B cell (primary cell): ENCODE data around the gene APP. TPM values are rescaled to one million over a fixed set of nuclear protein-coding genes. Genes with fewer than 3 reads are reported as not detected.
"Not testable (repeated sequence)": the region's sequence is repeated elsewhere in the genome, so short reads cannot be mapped to it uniquely, and the experiment has no call there.

Experiments
- ATAC-seq: fragments of 200-7000 bp; cut with Tn5 transposase; one replicate; pipeline ENCODE4 v1.10.0; 2021; ENCODE audit warnings: low read depth, mild to moderate bottlenecking, moderate number of reproducible peaks, moderate library complexity
- CTCF ChIA-PET: fragments of 350-600 bp; sonication (Branson Sonifier 250); formaldehyde crosslinking; loops from one replicate; lab custom pipeline; 2021; ENCODE audit warnings: antibody characterized with exemption, inconsistent platforms; lab: Charles Lee
- POLR2A ChIA-PET: fragments of 350-600 bp; sonication (Branson Sonifier 250); formaldehyde crosslinking; loops from one replicate; lab custom pipeline; 2021; ENCODE audit warnings: antibody characterized with exemption; lab: Charles Lee
- DNase-seq: peaks from one replicate; pipeline ENCODE4 v3.0.0; 2013
- H2AFZ ChIP-seq: 2 replicates; pipeline ENCODE4 v1.6.1; 2012; ENCODE audit warnings: mild to moderate bottlenecking, low read depth, low read length; ENCODE audit not compliant: insufficient read depth, poor library complexity, severe bottlenecking
- H3K27ac ChIP-seq, 2 donors: 1 replicate in 1 of 2; 2 replicates in 1 of 2; pipeline ENCODE4 v1.5.1; 2012 to 2013; ENCODE audit warnings: low read length in 2 of 2, mild to moderate bottlenecking in 2 of 2, moderate library complexity in 1 of 2
- H3K27me3 ChIP-seq, 4 experiments: fragments of 200-600 bp in 1 of 4; sonication (generic) in 1 of 4; replicated peaks in 1 of 4; 1 replicate in 2 of 4; 2 replicates in 2 of 4; pipeline versions ENCODE4 v1.6.1 to v1.7.0; 2013 to 2016; ENCODE audit warnings: low read length in 3 of 4, mild to moderate bottlenecking in 2 of 4, mixed read lengths in 1 of 4, moderate library complexity in 1 of 4; ENCODE audit not compliant: insufficient read depth in 4 of 4, control insufficient read depth in 3 of 4; ENCODE audit errors: control extremely low read depth in 1 of 4
- H3K36me3 ChIP-seq, 2 experiments: replicated peaks in 1 of 2; 1 replicate in 1 of 2; 2 replicates in 1 of 2; pipeline versions ENCODE4 v1.6.1 to v1.7.1; 2013; ENCODE audit warnings: low read length in 1 of 2; ENCODE audit not compliant: insufficient read depth in 2 of 2, control insufficient read depth in 1 of 2; ENCODE audit errors: control extremely low read depth in 1 of 2, extremely low read depth in 1 of 2
- H3K4me1 ChIP-seq, 2 donors: fragments of 200-600 bp in 1 of 2; sonication (generic) in 1 of 2; 1 replicate in 1 of 2; 2 replicates in 1 of 2; pipeline versions ENCODE4 v1.5.1 to v1.6.1; 2013 to 2017; ENCODE audit warnings: low read length in 2 of 2; ENCODE audit not compliant: control insufficient read depth in 2 of 2, insufficient read depth in 2 of 2
- H3K4me2 ChIP-seq: replicated peaks from 2 replicates; pipeline ENCODE3; 2012; ENCODE audit warnings: mild to moderate bottlenecking, low read depth, low read length; ENCODE audit not compliant: poor library complexity, severe bottlenecking
- H3K4me3 ChIP-seq, 5 experiments: fragments of 200-600 bp in 1 of 5; sonication (generic) in 1 of 5; 1 replicate in 3 of 5; 2 replicates in 2 of 5; pipeline versions ENCODE4 v1.5.1 to v1.7.0; 2011 to 2016; ENCODE audit warnings: low read length in 4 of 5, mild to moderate bottlenecking in 4 of 5, low read depth in 2 of 5, control low read depth in 1 of 5, moderate library complexity in 1 of 5; ENCODE audit not compliant: insufficient read depth in 1 of 5; ENCODE audit errors: control extremely low read depth in 1 of 5, extremely low read depth in 1 of 5
- H3K79me2 ChIP-seq: fragments of 200-600 bp; sonication (generic); one replicate; pipeline ENCODE4 v1.6.0; 2016; ENCODE audit warnings: low read length; ENCODE audit not compliant: control insufficient read depth, insufficient read depth
- H3K9ac ChIP-seq: fragments of 200-600 bp; sonication (generic); 2 replicates; pipeline ENCODE4 v1.6.1; 2017; ENCODE audit warnings: mild to moderate bottlenecking, low read length, moderate library complexity
- H3K9me3 ChIP-seq, 3 donors: one replicate each; pipeline versions ENCODE4 v1.6.1 to v1.7.1; 2013; ENCODE audit warnings: low read length in 2 of 3; ENCODE audit not compliant: control insufficient read depth in 2 of 3, insufficient read depth in 1 of 3; ENCODE audit errors: control extremely low read depth in 1 of 3
- H4K20me1 ChIP-seq: 2 replicates; pipeline ENCODE4 v1.6.0; 2012; ENCODE audit warnings: mild to moderate bottlenecking, low read length; ENCODE audit not compliant: insufficient read depth, control insufficient read depth, poor library complexity, severe bottlenecking
- H3K27ac Mint-ChIP-seq: one replicate; pipeline ENCODE4 v1.8.0; 2021; ENCODE audit warnings: mixed read lengths
- H3K27me3 Mint-ChIP-seq: one replicate; pipeline ENCODE4 v1.8.0; 2021; ENCODE audit warnings: mixed read lengths
- H3K4me1 Mint-ChIP-seq: one replicate; pipeline ENCODE4 v1.8.0; 2021; ENCODE audit warnings: mixed read lengths
- H3K4me3 Mint-ChIP-seq: one replicate; pipeline ENCODE4 v1.8.0; 2021; ENCODE audit warnings: mixed read lengths
- H3K9me3 Mint-ChIP-seq: one replicate; pipeline ENCODE4 v1.8.0; 2022; ENCODE audit warnings: mixed read lengths; ENCODE audit not compliant: insufficient read depth
- CTCF ChIP-seq: fragments of 200-600 bp; IDR thresholded peaks from one replicate; pipeline ENCODE4 v1.8.0; 2022; ENCODE audit warnings: antibody characterized with exemption, mild to moderate bottlenecking
- EZH2 ChIP-seq: IDR thresholded peaks from 2 replicates; pipeline ENCODE4 v1.6.1; 2012; ENCODE audit warnings: borderline replicate concordance, low read depth, mild to moderate bottlenecking, moderate library complexity, low read length; ENCODE audit not compliant: insufficient read depth, poor library complexity, severe bottlenecking
- WGBS: methylation state at CpG from one replicate; pipeline ENCODE4 v1.1.5; 2013; ENCODE audit warnings: missing lambda C conversion rate; ENCODE audit not compliant: insufficient coverage; 5-methylcytosine and 5-hydroxymethylcytosine counted together
- intact Hi-C: fragments of 100-400 bp; cut with micrococcal nuclease; formaldehyde crosslinking; loops from one replicate; pipeline ENCODE4 v1.10.0; 2022
- polyA plus RNA-seq: library from polyadenylated mRNA; depleted of rRNA; stranded (reverse); fragments of >200 nt; gene quantifications from 2 replicates; pipeline ENCODE4 v1.2.3, GENCODE V29; 2012
- total RNA-seq, 2 donors: library from RNA; stranded (reverse); fragments of 120-200 nt in 1 of 2; gene quantifications; 1 replicate in 1 of 2; 2 replicates in 1 of 2; pipeline versions ENCODE4 v1.2.3 to v1.2.4, GENCODE V29; 2013 to 2022

Gene APP
- total and polyA plus RNA-seq, 2 donors (not counting 1 experiment from before 2014, with no cell fraction given): 28.3 to 34.7 TPM

DNA sequence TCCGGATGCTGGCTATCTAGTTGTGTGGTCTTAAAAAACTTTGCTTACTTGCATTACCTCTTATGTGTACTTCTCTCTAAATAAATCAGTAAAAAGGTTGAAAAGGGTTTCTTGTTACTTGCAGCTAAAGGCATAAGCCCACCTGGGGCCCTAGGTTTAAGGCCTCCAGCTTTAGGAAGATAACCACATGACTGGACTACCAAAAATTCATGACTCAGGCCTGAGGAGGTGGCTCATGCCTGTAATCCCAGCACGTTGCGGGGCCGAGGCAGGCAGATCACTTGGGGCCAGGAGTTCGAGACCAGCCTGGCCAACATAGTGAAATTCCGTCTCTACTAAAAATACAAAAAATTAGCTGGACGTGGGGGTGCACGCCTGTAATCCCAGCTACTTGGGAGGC lies 142.9 kb downstream of the APP start:
- POLR2A ChIA-PET: no interaction called here
- WGBS: 87% methylated on average over 7 of the region's 8 CpGs
- TF ChIP-seq EZH2 (no peak), CTCF (no peak)

GRCh38 chr21:26025536-26026512 lies 144.7 kb downstream of the APP start:
- H3K36me3 ChIP-seq: peaks cover 0 to 10% of the 10 kb centered on the region in 2 experiments
- no peak overlapping the region for H3K27ac ChIP-seq
- ATAC-seq (no peak), DNase-seq (no peak)
- H3K4me3 ChIP-seq: no peak overlapping the region
- ChIA-PET CTCF (no interaction called here), POLR2A (no interaction called here)
- H4K20me1 ChIP-seq: no peaks in the 10 kb centered on the region
- Mint-ChIP-seq H3K9me3 (no peaks in the 10 kb centered on the region), H3K4me1 (no peaks in the 10 kb centered on the region), H3K4me3 (no peak overlapping the region), H3K27ac (no peak overlapping the region), H3K27me3 (no peaks in the 10 kb centered on the region)
- intact Hi-C loops: no loop called here
- no peak overlapping the region for H2AFZ ChIP-seq
- TF ChIP-seq EZH2: no peak
- no peak for TF ChIP-seq CTCF
- no peak overlapping the region for H3K9ac ChIP-seq
- no peaks in the 10 kb centered on the region for H3K79me2 ChIP-seq
- H3K9me3 ChIP-seq: no peaks in the 10 kb centered on the region
- no peaks in the 10 kb centered on the region for H3K4me1 ChIP-seq
- WGBS: 95% methylated on average over 4 of the region's 9 CpGs
- no peaks in the 10 kb centered on the region for H3K27me3 ChIP-seq
- no peak overlapping the region for H3K4me2 ChIP-seq

More for the DNA sequence above, 142.9 kb downstream of the APP start:
- Histone ChIP-seq H3K9me3 (no peaks in the 10 kb centered on the region), H3K79me2 (no peaks in the 10 kb centered on the region), H3K4me2 (no peak overlapping the region), H3K36me3 (no peaks in the 10 kb centered on the region), H3K4me1 (no peaks in the 10 kb centered on the region), H4K20me1 (no peaks in the 10 kb centered on the region), H3K27me3 (no peaks in the 10 kb centered on the region), H2AFZ (no peak overlapping the region), H3K4me3 (no peak overlapping the region), H3K27ac (no peak overlapping the region), H3K9ac (no peak overlapping the region)
- CTCF ChIA-PET: no interaction called here
- H3K27ac Mint-ChIP-seq: no peak overlapping the region
- H3K27me3 Mint-ChIP-seq: no peaks in the 10 kb centered on the region
- intact Hi-C loops: no loop called here
- no peaks in the 10 kb centered on the region for H3K9me3 Mint-ChIP-seq
- no peak for DNase-seq
- H3K4me3 Mint-ChIP-seq: no peak overlapping the region
- ATAC-seq: no peak
- no peaks in the 10 kb centered on the region for H3K4me1 Mint-ChIP-seq

GRCh38 chr21:26023406-26023805 lies 147.2 kb downstream of the APP start:
- intact Hi-C loops, H3K27me3 ChIP-seq, POLR2A ChIA-PET, H3K27ac ChIP-seq, H3K9ac ChIP-seq, H3K4me3 Mint-ChIP-seq, H4K20me1 ChIP-seq, H3K9me3 ChIP-seq, H3K36me3 ChIP-seq, H3K27ac Mint-ChIP-seq, DNase-seq, H3K79me2 ChIP-seq, H3K9me3 Mint-ChIP-seq, H2AFZ ChIP-seq, H3K4me3 ChIP-seq, H3K4me2 ChIP-seq, H3K4me1 Mint-ChIP-seq, H3K27me3 Mint-ChIP-seq, H3K4me1 ChIP-seq, ATAC-seq: not testable (repeated sequence)
- CTCF ChIA-PET: interaction anchor here (0.7 to 0.8 kb wide), 2 partner anchors 113 to 127 kb away, joined by 3 to 4 read pairs; no protein-coding TSS in a partner anchor
- 100% methylated on average over 2 of the region's 4 CpGs for WGBS
